ENCODE results near the gene SRCAP. TPM values are rescaled to one million over a fixed set of nuclear protein-coding genes. Genes with fewer than 3 reads are reported as not detected.

The SRCAP gene
- total and polyA plus RNA-seq, 11 donors = 22.9 to 51.2 (median 39.7) TPM

DNA sequence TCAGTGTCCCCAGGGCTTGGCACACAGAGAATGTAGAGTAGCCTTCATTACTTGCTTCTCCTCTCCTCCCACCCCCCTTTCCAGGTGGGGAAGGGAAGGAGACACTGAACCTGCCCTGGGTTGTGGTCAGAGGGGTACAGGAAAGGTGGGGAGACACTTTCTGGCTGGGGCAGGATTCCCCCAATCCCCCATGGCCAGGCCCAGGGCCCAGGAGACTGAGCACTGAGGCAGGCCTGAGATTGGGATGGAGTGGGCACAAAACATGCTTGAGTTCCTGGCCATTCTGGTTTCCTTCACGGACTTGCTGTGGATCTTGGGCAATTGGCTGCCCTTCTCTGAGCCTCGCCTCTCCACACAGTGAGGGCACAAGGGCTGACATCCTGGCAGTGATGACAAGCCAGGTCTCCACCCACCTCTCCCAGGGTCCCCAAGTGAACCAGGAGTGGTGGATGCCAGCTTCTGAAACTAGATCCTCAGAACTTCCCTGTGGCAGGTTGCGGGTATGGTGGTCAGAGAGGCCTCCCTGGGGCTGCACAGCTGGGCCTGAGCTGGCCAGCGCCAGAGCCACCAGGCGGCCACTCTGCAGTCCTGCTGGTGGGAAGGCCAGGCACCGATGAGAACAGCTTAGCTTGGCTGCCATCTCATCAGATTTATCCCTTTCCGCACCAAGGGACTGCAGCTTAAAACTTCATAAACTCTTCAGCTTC lies 78.8 kb downstream of the SRCAP start:
- peak overlapping the region in 4 of 12 donors; percentile 15 to 97 (median 57) for H3K27ac ChIP-seq
- H3K4me1 ChIP-seq = peaks cover 0 to 41% (median 23%) of the 10 kb centered on the region in 12 donors
- H3K9me3 ChIP-seq = no peaks in the 10 kb centered on the region
- TF ChIP-seq, protein P1, sequence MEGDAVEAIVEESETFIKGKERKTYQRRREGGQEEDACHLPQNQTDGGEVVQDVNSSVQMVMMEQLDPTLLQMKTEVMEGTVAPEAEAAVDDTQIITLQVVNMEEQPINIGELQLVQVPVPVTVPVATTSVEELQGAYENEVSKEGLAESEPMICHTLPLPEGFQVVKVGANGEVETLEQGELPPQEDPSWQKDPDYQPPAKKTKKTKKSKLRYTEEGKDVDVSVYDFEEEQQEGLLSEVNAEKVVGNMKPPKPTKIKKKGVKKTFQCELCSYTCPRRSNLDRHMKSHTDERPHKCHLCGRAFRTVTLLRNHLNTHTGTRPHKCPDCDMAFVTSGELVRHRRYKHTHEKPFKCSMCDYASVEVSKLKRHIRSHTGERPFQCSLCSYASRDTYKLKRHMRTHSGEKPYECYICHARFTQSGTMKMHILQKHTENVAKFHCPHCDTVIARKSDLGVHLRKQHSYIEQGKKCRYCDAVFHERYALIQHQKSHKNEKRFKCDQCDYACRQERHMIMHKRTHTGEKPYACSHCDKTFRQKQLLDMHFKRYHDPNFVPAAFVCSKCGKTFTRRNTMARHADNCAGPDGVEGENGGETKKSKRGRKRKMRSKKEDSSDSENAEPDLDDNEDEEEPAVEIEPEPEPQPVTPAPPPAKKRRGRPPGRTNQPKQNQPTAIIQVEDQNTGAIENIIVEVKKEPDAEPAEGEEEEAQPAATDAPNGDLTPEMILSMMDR (IDR thresholded peaks at IDR 0.05) = no peak
- TF ChIP-seq POLR2A (IDR thresholded peaks at IDR 0.05) = no peak
- no peak overlapping the region for H3K4me3 ChIP-seq
- H3K36me3 ChIP-seq = peaks cover 2 to 40% (median 32%) of the 10 kb centered on the region in 9 donors
- intact Hi-C loops (cut with DNase I) = loop anchor here in 1 of 10 donors (5.0 kb wide), 1 partner anchor 35 kb away; no protein-coding TSS in a partner anchor
- 85 to 92% (median 89%) methylated on average over 3 to 7 of the region's 7 CpGs for WGBS, 4 donors
- peak in 1 of 5 donors; percentile 48 for DNase-seq
- no peaks in the 10 kb centered on the region for H3K27me3 ChIP-seq
- no peak for ATAC-seq

DNA sequence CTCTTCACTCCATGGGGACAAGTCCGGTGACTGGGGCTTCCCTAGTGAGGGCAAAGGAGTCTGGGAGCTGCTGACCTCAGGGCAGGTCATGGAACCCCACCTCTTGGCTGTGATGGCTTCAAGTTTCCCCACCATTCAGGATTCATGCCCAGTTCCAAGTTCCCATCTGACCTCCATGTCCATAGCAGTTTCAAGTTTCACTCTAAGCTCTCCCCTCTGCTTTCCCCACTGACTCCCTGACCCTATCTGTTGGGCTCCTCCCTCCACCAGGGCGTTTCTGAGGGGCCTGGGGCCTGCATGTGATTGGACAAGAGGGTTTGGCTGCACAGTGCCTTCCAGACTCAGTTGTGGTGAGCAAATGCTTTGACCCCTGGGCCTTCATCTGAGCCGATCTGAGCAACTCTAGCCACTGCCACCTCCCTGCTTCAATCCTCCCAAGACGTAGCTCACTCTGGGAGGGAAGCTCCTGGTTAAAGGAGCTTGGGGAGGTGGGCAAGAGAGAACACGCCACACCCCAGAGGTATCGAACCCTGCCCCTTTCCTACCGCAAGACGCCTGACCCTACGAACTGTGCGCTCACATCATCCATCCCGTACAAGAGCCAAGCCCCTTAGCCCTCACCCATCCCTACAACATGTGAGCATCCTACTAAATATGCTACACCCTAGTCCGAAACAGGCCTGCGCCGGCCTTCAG lies 79.7 kb downstream of the SRCAP start:
- Histone ChIP-seq H3K36me3 (peaks cover 2 to 40% (median 32%) of the 10 kb centered on the region in 9 donors), H3K4me1 (peaks cover 0 to 41% (median 23%) of the 10 kb centered on the region in 12 donors), H3K9me3 (no peaks in the 10 kb centered on the region), H3K27ac (peak overlapping the region in 3 of 12 donors; percentile 21 to 95 (median 34)), H3K27me3 (no peaks in the 10 kb centered on the region), H3K4me3 (no peak overlapping the region)
- no peak for TF ChIP-seq POLR2A (IDR thresholded peaks at IDR 0.05)
- TF ChIP-seq, protein P1 (IDR thresholded peaks at IDR 0.05) = no peak
- DNase-seq (peak in 1 of 5 donors; percentile 38), ATAC-seq (no peak)
- intact Hi-C loops (cut with DNase I) = loop anchor here in 1 of 10 donors (5.0 kb wide), 1 partner anchor 34 kb away; no protein-coding TSS in a partner anchor
- WGBS, 4 donors = 77 to 84% (median 81%) methylated on average over 12 to 14 of the region's 14 CpGs

DNA sequence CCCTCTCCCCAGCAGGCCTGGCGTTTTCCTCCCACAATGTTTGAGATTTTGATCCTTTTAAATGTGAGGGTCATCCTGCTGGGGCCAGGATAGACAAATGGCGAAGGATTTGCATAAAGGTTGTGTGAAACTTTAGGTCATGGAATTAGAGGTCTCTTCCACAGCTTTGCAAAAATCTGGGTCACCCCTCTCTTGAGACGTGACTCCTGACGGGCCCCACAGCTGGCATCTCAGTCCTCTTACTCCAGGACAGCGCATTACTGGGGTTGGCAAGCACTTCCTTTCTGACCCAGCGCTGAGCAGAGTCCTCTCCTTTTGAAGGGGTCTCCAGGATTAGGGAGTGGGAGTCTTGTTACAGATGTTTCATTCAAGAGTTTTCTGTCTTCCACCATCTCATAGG lies 80.6 kb downstream of the SRCAP start:
- no peaks in the 10 kb centered on the region for H3K27me3 ChIP-seq
- no peak for ATAC-seq
- intact Hi-C loops (cut with DNase I) = loop anchor here in 1 of 10 donors (5.0 kb wide), 1 partner anchor 33 kb away; no protein-coding TSS in a partner anchor
- 87 to 90% (median 89%) methylated on average over 6 of the region's 6 CpGs for WGBS, 4 donors
- H3K9me3 ChIP-seq = no peaks in the 10 kb centered on the region
- TF ChIP-seq, protein P1 (IDR thresholded peaks at IDR 0.05) = no peak
- TF ChIP-seq POLR2A (IDR thresholded peaks at IDR 0.05) = no peak
- H3K27ac ChIP-seq = no peak overlapping the region
- DNase-seq = peak in 1 of 5 donors; percentile 0
- H3K4me3 ChIP-seq = no peak overlapping the region
- peaks cover 2 to 38% (median 26%) of the 10 kb centered on the region in 9 donors for H3K36me3 ChIP-seq
- H3K4me1 ChIP-seq = peaks cover 0 to 32% (median 17%) of the 10 kb centered on the region in 12 donors

DNA sequence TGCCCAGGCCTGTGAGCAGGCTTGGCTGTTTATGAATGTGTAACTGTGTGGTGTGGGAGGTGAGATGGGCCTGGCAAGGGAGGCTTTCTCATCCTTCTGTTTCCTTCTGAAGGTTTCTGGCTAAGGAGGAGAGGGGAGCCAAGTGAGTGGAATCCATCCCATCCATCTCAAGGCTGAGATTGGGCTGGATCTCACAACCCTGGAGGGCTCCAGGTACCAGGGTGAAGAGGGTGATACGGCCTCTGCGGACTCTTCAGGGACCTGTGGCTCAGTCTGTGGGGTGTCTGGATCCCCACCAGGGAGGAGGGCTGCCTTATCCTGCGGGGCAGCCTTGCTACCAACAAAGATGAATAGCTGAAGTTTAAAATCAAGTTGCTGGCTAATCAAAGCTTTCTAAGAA lies 81.0 kb downstream of the SRCAP start:
- ATAC-seq (no peak), DNase-seq (peak in 1 of 5 donors; percentile 8)
- intact Hi-C loops (cut with DNase I) = no loop called here
- WGBS, 4 donors = 88 to 93% (median 90%) methylated on average over 3 of the region's 3 CpGs
- Histone ChIP-seq H3K27ac (no peak overlapping the region), H3K4me3 (no peak overlapping the region), H3K4me1 (peaks cover 0 to 30% (median 14%) of the 10 kb centered on the region in 12 donors), H3K27me3 (no peaks in the 10 kb centered on the region), H3K36me3 (peaks cover 2 to 38% (median 28%) of the 10 kb centered on the region in 9 donors), H3K9me3 (no peaks in the 10 kb centered on the region)
- TF ChIP-seq POLR2A (IDR thresholded peaks at IDR 0.05) = no peak
- TF ChIP-seq, protein P1 (IDR thresholded peaks at IDR 0.05) = no peak
